IMR-90 (cell line): ENCODE data around the gene SRGAP3. TPM values are rescaled to one million over a fixed set of nuclear protein-coding genes. Genes with fewer than 3 reads are reported as not detected.

Source experiments
- ATAC-seq: fragments of 200-7000 bp; cut with Tn5 transposase; 2 replicates; pipeline ENCODE4 v1.9.1; 2020; ENCODE audit warnings: low read depth, mild to moderate bottlenecking, moderate library complexity
- BruUV-seq: library from RNA; stranded (reverse); fragments of 400-500 nt; replicated peaks from 2 replicates; lab custom pipeline; 2021; lab: Mats Ljungman, UMichigan
- CTCF ChIA-PET: fragments of 300-600 bp; formaldehyde crosslinking; extraction: SDS; loops from one replicate; lab custom pipeline; 2021; ENCODE audit warnings: antibody characterized with exemption; lab: Yijun Ruan, JAX
- POLR2A ChIA-PET: fragments of 300-600 bp; sonication (Branson Sonifier 250); formaldehyde crosslinking; loops from one replicate; lab custom pipeline; 2022; ENCODE audit warnings: antibody characterized with exemption; ENCODE audit not compliant: unreplicated experiment; lab: Charles Lee
- DNase-seq: peaks from one replicate; pipeline ENCODE4 v3.0.0; 2013
- H2AFZ ChIP-seq: replicated peaks from 2 replicates; pipeline ENCODE3; 2013; ENCODE audit warnings: low read length, mild to moderate bottlenecking; ENCODE audit not compliant: poor library complexity
- H2AK5ac ChIP-seq: 2 replicates; pipeline ENCODE4 v1.6.1; 2013; ENCODE audit warnings: low read depth, low read length, inconsistent platforms
- H2AK9ac ChIP-seq: replicated peaks from 2 replicates; pipeline ENCODE3; 2013; ENCODE audit warnings: mild to moderate bottlenecking, low read depth, low read length, moderate library complexity; ENCODE audit not compliant: poor library complexity
- H2BK120ac ChIP-seq: 2 replicates; pipeline ENCODE4 v1.6.1; 2013; ENCODE audit warnings: low read depth, low read length, inconsistent platforms
- H2BK15ac ChIP-seq: 3 replicates; pipeline ENCODE4 v1.6.1; 2013; ENCODE audit warnings: low read depth, low read length, inconsistent platforms
- H2BK20ac ChIP-seq: 2 replicates; pipeline ENCODE4 v1.6.1; 2013; ENCODE audit warnings: low read depth, mild to moderate bottlenecking, inconsistent platforms, low read length, moderate library complexity
- H2BK5ac ChIP-seq: 2 replicates; pipeline ENCODE4 v1.6.1; 2013; ENCODE audit warnings: mild to moderate bottlenecking, low read depth, low read length, inconsistent platforms; ENCODE audit not compliant: poor library complexity, severe bottlenecking
- H3K14ac ChIP-seq: replicated peaks from 2 replicates; pipeline ENCODE4 v1.6.1; 2013; ENCODE audit warnings: low read depth, low read length, inconsistent platforms
- H3K18ac ChIP-seq: 2 replicates; pipeline ENCODE4 v1.6.1; 2013; ENCODE audit warnings: low read depth, low read length, control low read depth
- H3K23ac ChIP-seq: 2 replicates; pipeline ENCODE4 v1.6.1; 2013; ENCODE audit warnings: low read depth, low read length, inconsistent platforms
- H3K27ac ChIP-seq: 2 replicates; pipeline ENCODE4 v1.5.1; 2013; ENCODE audit warnings: mild to moderate bottlenecking, control low read depth, low read length; ENCODE audit not compliant: insufficient read depth
- H3K27me3 ChIP-seq: 2 replicates; pipeline ENCODE4 v1.6.1; 2013; ENCODE audit warnings: low read length; ENCODE audit not compliant: control insufficient read depth, insufficient read depth
- H3K36me3 ChIP-seq: 2 replicates; pipeline ENCODE4 v1.6.1; 2013; ENCODE audit warnings: low read length, mixed read lengths; ENCODE audit not compliant: control insufficient read depth, insufficient read depth
- H3K4ac ChIP-seq: 2 replicates; pipeline ENCODE4 v1.6.1; 2013; ENCODE audit warnings: low read depth, low read length, inconsistent platforms
- H3K4me1 ChIP-seq: 2 replicates; pipeline ENCODE4 v1.6.1; 2013; ENCODE audit warnings: low read length, mixed read lengths; ENCODE audit not compliant: control insufficient read depth, insufficient read depth
- H3K4me2 ChIP-seq: 2 replicates; pipeline ENCODE4 v1.6.1; 2013; ENCODE audit warnings: low read depth, mild to moderate bottlenecking, control low read depth, low read length, moderate library complexity
- H3K4me3 ChIP-seq: 2 replicates; pipeline ENCODE4 v1.5.1; 2013; ENCODE audit warnings: low read depth, mild to moderate bottlenecking, control low read depth, low read length, moderate library complexity; ENCODE audit not compliant: insufficient read depth
- H3K56ac ChIP-seq: 2 replicates; pipeline ENCODE4 v1.6.1; 2013; ENCODE audit warnings: low read length, inconsistent platforms; ENCODE audit not compliant: insufficient read depth; ENCODE audit errors: extremely low read depth
- H3K79me1 ChIP-seq, 2 experiments: 2 replicates each; pipeline ENCODE4 v1.6.1; 2013; ENCODE audit warnings: low read length in 2 of 2, inconsistent platforms in 1 of 2, low read depth in 1 of 2
- H3K9ac ChIP-seq: 2 replicates; pipeline ENCODE4 v1.6.1; 2013; ENCODE audit warnings: low read depth, low read length, control low read depth
- H3K9me1 ChIP-seq: 2 replicates; pipeline ENCODE4 v1.6.1; 2013; ENCODE audit warnings: low read length, inconsistent platforms; ENCODE audit not compliant: insufficient read depth
- H3K9me3 ChIP-seq: 2 replicates; pipeline ENCODE4 v1.6.1; 2013; ENCODE audit warnings: low read length; ENCODE audit not compliant: control insufficient read depth, insufficient read depth
- H4K20me1 ChIP-seq: 2 replicates; pipeline ENCODE4 v1.6.1; 2013; ENCODE audit warnings: low read length, inconsistent platforms; ENCODE audit not compliant: insufficient read depth
- H4K5ac ChIP-seq: 2 replicates; pipeline ENCODE4 v1.6.1; 2013; ENCODE audit warnings: mild to moderate bottlenecking, low read depth, low read length, control low read depth
- H4K8ac ChIP-seq, 2 experiments: 2 replicates each; pipeline ENCODE4 v1.6.1; 2013; ENCODE audit warnings: low read depth in 2 of 2, low read length in 2 of 2, control low read depth in 1 of 2, inconsistent platforms in 1 of 2
- H4K91ac ChIP-seq: 2 replicates; pipeline ENCODE4 v1.6.1; 2013; ENCODE audit warnings: low read depth, low read length, inconsistent platforms; ENCODE audit not compliant: insufficient read depth
- BHLHE40 ChIP-seq: fragments of 150-350 bp; IDR thresholded peaks from 2 replicates; pipeline ENCODE4 v1.6.1; 2016; ENCODE audit warnings: mild to moderate bottlenecking, low read depth, low read length
- CEBPB ChIP-seq: IDR thresholded peaks from 2 replicates; pipeline ENCODE4 v1.6.1; 2012; ENCODE audit warnings: low read depth, low read length, improper control_type of control experiment
- CHD1 ChIP-seq: IDR thresholded peaks from 2 replicates; pipeline ENCODE4 v1.6.1; 2012; ENCODE audit warnings: low read depth, low read length, improper control_type of control experiment
- CTCF ChIP-seq: conservative IDR thresholded peaks from 2 replicates; pipeline ENCODE4 v1.5.1; 2012; ENCODE audit warnings: mild to moderate bottlenecking, low read depth, low read length, improper control_type of control experiment
- ELK1 ChIP-seq: fragments of 150-350 bp; IDR thresholded peaks from 2 replicates; pipeline ENCODE4 v1.6.1; 2016; ENCODE audit warnings: low read depth, mild to moderate bottlenecking, low read length, moderate library complexity, borderline replicate concordance
- FOS ChIP-seq: fragments of 150-350 bp; IDR thresholded peaks from 2 replicates; pipeline ENCODE4 v1.6.1; 2016; ENCODE audit warnings: low read depth, low read length
- MAFK ChIP-seq: IDR thresholded peaks from 2 replicates; pipeline ENCODE4 v1.6.1; 2012; ENCODE audit warnings: low read depth, low read length, improper control_type of control experiment
- MAZ ChIP-seq: IDR thresholded peaks from 2 replicates; pipeline ENCODE4 v1.6.1; 2012; ENCODE audit warnings: low read depth, mild to moderate bottlenecking, low read length, improper control_type of control experiment, moderate library complexity, borderline replicate concordance
- MXI1 ChIP-seq: IDR thresholded peaks from 2 replicates; pipeline ENCODE4 v1.6.1; 2012; ENCODE audit warnings: low read depth, mild to moderate bottlenecking, low read length, moderate library complexity, borderline replicate concordance
- POLR2A ChIP-seq: IDR thresholded peaks from 2 replicates; pipeline ENCODE4 v1.6.1; 2012; ENCODE audit warnings: mild to moderate bottlenecking, low read depth, low read length
- RAD21 ChIP-seq: IDR thresholded peaks from 2 replicates; pipeline ENCODE4 v1.6.1; 2012; ENCODE audit warnings: low read length, improper control_type of control experiment
- RCOR1 ChIP-seq: IDR thresholded peaks from 2 replicates; pipeline ENCODE4 v1.6.1; 2012; ENCODE audit warnings: mild to moderate bottlenecking, low read length, improper control_type of control experiment; ENCODE audit not compliant: insufficient replicate concordance
- SMC3 ChIP-seq: fragments of 150-350 bp; IDR thresholded peaks from 2 replicates; pipeline ENCODE4 v1.6.1; 2016; ENCODE audit warnings: low read depth, mild to moderate bottlenecking, antibody characterized with exemption, low read length, moderate library complexity
- USF2 ChIP-seq: fragments of 150-350 bp; IDR thresholded peaks from 2 replicates; pipeline ENCODE4 v1.6.1; 2017; ENCODE audit warnings: mild to moderate bottlenecking, antibody characterized with exemption, low read length, low read depth
- WGBS, 2 experiments: methylation state at CpG; one replicate each; pipeline versions ENCODE4 v1.1.5 to v1.1.7; 2013; ENCODE audit warnings: missing lambda C conversion rate in 2 of 2; ENCODE audit not compliant: insufficient read length in 1 of 2; ENCODE audit errors: extremely low coverage in 2 of 2; 5-methylcytosine and 5-hydroxymethylcytosine counted together
- dilution Hi-C: fragments of 300-500 bp; cut with HindIII; formaldehyde crosslinking; loops from one replicate; pipeline ENCODE4 v1.14.3; 2018; ENCODE audit warnings: low sequenced_read_pairs; ENCODE audit not compliant: unreplicated experiment
- in situ Hi-C: fragments of 300-500 bp; cut with MboI; formaldehyde crosslinking; loops from 3 replicates; pipeline ENCODE4 v1.14.3; 2019; ENCODE audit warnings: low sequenced_read_pairs, inconsistent platforms, mixed read lengths
- intact Hi-C: fragments of 100-400 bp; cut with micrococcal nuclease; formaldehyde crosslinking; loops from 2 replicates; pipeline ENCODE4 v1.10.0; 2022
- polyA plus RNA-seq, 3 experiments: library from polyadenylated mRNA; depleted of rRNA; stranded (reverse); fragments of >200 nt; gene quantifications; 2 replicates each; pipeline ENCODE4 v1.2.3, GENCODE V29; 2012; ENCODE audit warnings: low replicate concordance in 1 of 3
- total RNA-seq: library from RNA; depleted of rRNA; stranded (reverse); fragments of >200 nt; gene quantifications from 2 replicates; pipeline ENCODE4 v1.2.3, GENCODE V29; 2012

The SRGAP3 gene
- total and polyA plus RNA-seq, 2 of the 4 experiments (the other 2 are of a cell fraction): 0.68 to 1.4 TPM

- DNase-seq (no peak), ATAC-seq (no peak)
- Histone ChIP-seq H4K5ac (no peak overlapping the region), H4K91ac (no peak overlapping the region), H3K9me1 (no peaks in the 10 kb centered on the region; the same call in 1 of the 2 replicates), H3K56ac (no peak overlapping the region), H4K8ac (no peak overlapping the region), H3K27ac (no peak overlapping the region), H3K18ac (no peak overlapping the region), H3K36me3 (no peaks in the 10 kb centered on the region), H4K20me1 (no peaks in the 10 kb centered on the region), H2AFZ (no peak overlapping the region), H2BK5ac (no peak overlapping the region), H3K4ac (no peak overlapping the region), H3K23ac (no peak overlapping the region), H3K79me1 (no peaks in the 10 kb centered on the region), H2BK20ac (no peak overlapping the region), H2AK9ac (no peak overlapping the region), H3K4me1 (no peaks in the 10 kb centered on the region), H3K14ac (no peak overlapping the region), H3K9ac (no peak overlapping the region), H2BK15ac (no peak overlapping the region), H3K4me2 (no peak overlapping the region), H3K27me3 (no peaks in the 10 kb centered on the region), H2BK120ac (no peak overlapping the region), H3K4me3 (no peak overlapping the region), H3K9me3 (no peaks in the 10 kb centered on the region), H2AK5ac (no peak overlapping the region)
- dilution Hi-C loops: no loop called here
- POLR2A ChIA-PET: no interaction called here
- in situ Hi-C loops: no loop called here
- BruUV-seq: no TSS peak
- no CpG with 5 or more reads among the region's 4 CpGs for WGBS, 2 experiments
- CTCF ChIA-PET: no interaction called here
- intact Hi-C loops: no loop called here
- TF ChIP-seq CHD1 (no peak), RCOR1 (no peak), MAZ (no peak), RAD21 (no peak), FOS (no peak), BHLHE40 (no peak), POLR2A (no peak), ELK1 (no peak), CEBPB (no peak), MXI1 (no peak), CTCF (no peak), SMC3 (no peak), USF2 (no peak), MAFK (no peak)
These were observed 29.1 kb upstream of the SRGAP3 start for GRCh38 chr3:9278498-9278897.
